ENCODE data around the gene APOC1.

DNA sequence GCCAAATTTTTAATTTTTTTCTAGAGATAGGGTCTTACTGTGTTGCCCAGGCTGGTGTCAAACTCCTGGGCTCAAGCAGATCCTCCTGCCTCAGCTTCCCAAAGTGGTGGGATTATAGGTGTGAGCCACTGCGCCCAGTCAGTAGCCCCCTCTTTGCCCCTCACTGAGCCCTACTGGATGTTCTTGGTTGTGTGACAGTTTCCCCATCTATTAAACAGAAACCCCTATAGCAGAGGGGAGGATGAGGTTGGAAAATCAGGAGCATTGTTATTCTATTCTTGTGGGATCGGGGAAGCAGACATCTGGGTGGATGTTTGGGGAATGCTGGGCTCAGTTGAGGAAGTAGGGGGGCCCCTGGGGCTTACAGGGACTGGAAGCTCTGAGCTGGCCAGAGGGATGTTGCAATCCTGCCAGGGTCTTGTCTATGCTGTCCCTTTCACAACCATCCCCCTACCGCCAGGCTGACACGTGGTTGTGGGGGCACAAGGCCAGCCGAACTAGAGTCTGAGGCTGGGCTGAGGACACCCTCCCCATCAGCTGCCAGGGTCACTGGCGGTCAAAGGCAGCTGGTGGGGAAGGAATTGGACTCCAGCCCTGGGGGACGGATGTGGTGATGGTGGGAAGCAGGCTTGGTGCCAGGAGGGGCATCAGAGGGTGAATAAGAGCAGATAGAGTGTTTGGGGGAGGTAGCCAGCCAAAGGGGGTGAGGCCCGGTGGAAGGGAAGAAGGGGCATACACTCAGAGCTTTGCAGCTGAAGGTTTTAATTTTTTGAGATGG is 10.9 kb downstream of the APOC1 start:
- TF ChIP-seq, protein P1, sequence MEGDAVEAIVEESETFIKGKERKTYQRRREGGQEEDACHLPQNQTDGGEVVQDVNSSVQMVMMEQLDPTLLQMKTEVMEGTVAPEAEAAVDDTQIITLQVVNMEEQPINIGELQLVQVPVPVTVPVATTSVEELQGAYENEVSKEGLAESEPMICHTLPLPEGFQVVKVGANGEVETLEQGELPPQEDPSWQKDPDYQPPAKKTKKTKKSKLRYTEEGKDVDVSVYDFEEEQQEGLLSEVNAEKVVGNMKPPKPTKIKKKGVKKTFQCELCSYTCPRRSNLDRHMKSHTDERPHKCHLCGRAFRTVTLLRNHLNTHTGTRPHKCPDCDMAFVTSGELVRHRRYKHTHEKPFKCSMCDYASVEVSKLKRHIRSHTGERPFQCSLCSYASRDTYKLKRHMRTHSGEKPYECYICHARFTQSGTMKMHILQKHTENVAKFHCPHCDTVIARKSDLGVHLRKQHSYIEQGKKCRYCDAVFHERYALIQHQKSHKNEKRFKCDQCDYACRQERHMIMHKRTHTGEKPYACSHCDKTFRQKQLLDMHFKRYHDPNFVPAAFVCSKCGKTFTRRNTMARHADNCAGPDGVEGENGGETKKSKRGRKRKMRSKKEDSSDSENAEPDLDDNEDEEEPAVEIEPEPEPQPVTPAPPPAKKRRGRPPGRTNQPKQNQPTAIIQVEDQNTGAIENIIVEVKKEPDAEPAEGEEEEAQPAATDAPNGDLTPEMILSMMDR (IDR thresholded peaks at IDR 0.05) = no peak
- TF ChIP-seq POLR2A (IDR thresholded peaks at IDR 0.05) = no peak

Data from stomach (tissue), 4 donors.